HepG2 (cell line): ENCODE data around the gene ENAH.

ENCODE experiments used
- NFYB ChIP-seq: sonication (generic); formaldehyde crosslinking; IDR thresholded peaks from 2 replicates; pipeline ENCODE4 v1.4.0; 2020; ENCODE audit warnings: missing genetic modification reagents
- POLR2A ChIP-seq, 2 experiments: IDR thresholded peaks; 2 replicates each; pipeline ENCODE4 v1.6.1; 2011; ENCODE audit warnings: low read depth in 2 of 2, low read length in 2 of 2, mild to moderate bottlenecking in 1 of 2, moderate library complexity in 1 of 2; ENCODE audit not compliant: insufficient read depth in 1 of 2
- RXRA ChIP-seq: sonication (generic); formaldehyde crosslinking; IDR thresholded peaks from 2 replicates; pipeline ENCODE4 v1.5.1; 2020; ENCODE audit warnings: missing genetic modification reagents
- ZNF101 ChIP-seq: sonication (generic); formaldehyde crosslinking; IDR thresholded peaks from 2 replicates; pipeline ENCODE4 v1.4.0; 2020; ENCODE audit warnings: mild to moderate bottlenecking, low read depth, missing genetic modification reagents, borderline replicate concordance
- TF ChIP-seq, protein P1 (sequence below): sonication (generic); formaldehyde crosslinking; IDR thresholded peaks from 2 replicates; pipeline ENCODE4 v1.4.0; 2020; ENCODE audit warnings: missing genetic modification reagents
- TF ChIP-seq, protein P2 (sequence below): sonication (generic); formaldehyde crosslinking; IDR thresholded peaks from 2 replicates; pipeline ENCODE4 v1.5.0; 2020; ENCODE audit warnings: mild to moderate bottlenecking, missing genetic modification reagents, moderate library complexity

DNA sequence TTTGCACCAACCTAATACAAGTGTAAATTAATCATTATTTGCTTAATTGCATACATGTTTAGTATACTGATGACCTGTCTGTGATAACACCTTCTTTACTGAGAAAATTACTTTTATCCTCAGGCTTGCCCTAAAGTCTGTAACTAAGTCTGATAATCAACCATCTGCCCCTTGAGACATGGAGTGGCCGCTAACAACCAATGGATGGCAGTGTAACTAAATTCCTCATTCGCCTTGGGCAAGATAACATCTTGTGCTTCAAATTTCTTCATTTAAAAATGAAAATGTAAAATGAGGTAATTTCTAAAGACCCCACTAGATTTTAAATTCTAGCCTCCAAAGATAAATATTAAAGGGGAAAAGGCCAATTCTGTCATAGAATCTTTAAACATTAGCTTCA is 85.1 kb downstream of the ENAH start:
- TF ChIP-seq, protein P1, sequence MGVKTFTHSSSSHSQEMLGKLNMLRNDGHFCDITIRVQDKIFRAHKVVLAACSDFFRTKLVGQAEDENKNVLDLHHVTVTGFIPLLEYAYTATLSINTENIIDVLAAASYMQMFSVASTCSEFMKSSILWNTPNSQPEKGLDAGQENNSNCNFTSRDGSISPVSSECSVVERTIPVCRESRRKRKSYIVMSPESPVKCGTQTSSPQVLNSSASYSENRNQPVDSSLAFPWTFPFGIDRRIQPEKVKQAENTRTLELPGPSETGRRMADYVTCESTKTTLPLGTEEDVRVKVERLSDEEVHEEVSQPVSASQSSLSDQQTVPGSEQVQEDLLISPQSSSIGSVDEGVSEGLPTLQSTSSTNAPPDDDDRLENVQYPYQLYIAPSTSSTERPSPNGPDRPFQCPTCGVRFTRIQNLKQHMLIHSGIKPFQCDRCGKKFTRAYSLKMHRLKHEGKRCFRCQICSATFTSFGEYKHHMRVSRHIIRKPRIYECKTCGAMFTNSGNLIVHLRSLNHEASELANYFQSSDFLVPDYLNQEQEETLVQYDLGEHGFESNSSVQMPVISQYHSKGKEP (CRISPR knock-in tag) = no peak
- TF ChIP-seq NFYB (no peak), ZNF101 (CRISPR knock-in tag) (no peak), RXRA (CRISPR knock-in tag) (no peak), POLR2A (IDR thresholded peaks at IDR 0.05; ENCODE audit: insufficient read depth in 1 of 2, low read depth in 2 of 2, low read length in 2 of 2) (no peak)
- TF ChIP-seq, protein P2, sequence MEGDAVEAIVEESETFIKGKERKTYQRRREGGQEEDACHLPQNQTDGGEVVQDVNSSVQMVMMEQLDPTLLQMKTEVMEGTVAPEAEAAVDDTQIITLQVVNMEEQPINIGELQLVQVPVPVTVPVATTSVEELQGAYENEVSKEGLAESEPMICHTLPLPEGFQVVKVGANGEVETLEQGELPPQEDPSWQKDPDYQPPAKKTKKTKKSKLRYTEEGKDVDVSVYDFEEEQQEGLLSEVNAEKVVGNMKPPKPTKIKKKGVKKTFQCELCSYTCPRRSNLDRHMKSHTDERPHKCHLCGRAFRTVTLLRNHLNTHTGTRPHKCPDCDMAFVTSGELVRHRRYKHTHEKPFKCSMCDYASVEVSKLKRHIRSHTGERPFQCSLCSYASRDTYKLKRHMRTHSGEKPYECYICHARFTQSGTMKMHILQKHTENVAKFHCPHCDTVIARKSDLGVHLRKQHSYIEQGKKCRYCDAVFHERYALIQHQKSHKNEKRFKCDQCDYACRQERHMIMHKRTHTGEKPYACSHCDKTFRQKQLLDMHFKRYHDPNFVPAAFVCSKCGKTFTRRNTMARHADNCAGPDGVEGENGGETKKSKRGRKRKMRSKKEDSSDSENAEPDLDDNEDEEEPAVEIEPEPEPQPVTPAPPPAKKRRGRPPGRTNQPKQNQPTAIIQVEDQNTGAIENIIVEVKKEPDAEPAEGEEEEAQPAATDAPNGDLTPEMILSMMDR = peak; percentile 20; the same call in 1 of the 2 replicates
